ENCODE results near the gene SMAD3.

- TF ChIP-seq CTCF (conservative IDR thresholded peaks at IDR 0.05) (no peak), EZH2 (IDR thresholded peaks at IDR 0.05; ENCODE audit: low read depth) (no peak)
Observed at GRCh38 chr15:67161412-67161811, 96.0 kb downstream of the SMAD3 start.

Data from PC-9 (cell line).